ENCODE data around the gene TSSC4.
"Not testable (repeated sequence)": the region's sequence is repeated elsewhere in the genome, so short reads cannot be mapped to it uniquely, and the experiment has no call there.

TSSC4 gene

GRCh38 chr11:2360081-2360642, 40.4 kb upstream of the TSSC4 start:
- Histone ChIP-seq H3K27ac (no peak overlapping the region), H3K36me3 (ENCODE audit: insufficient read depth, low read length) (no peaks in the 10 kb centered on the region), H3K4me3 (no peak overlapping the region), H3K9ac (ENCODE audit: insufficient read length) (no peak overlapping the region), H3K9me3 (ENCODE audit: low read depth, low read length) (no peaks in the 10 kb centered on the region)
- TF ChIP-seq FOXP2 (optimal IDR thresholded peaks at IDR 0.05; ENCODE audit: control extremely low read depth, extremely low read length, insufficient read depth), result no peak
- TF ChIP-seq POLR2AphosphoS5 (IDR thresholded peaks at IDR 0.05; ENCODE audit: borderline replicate concordance, low read depth, low read length), result no peak
- no peak for TF ChIP-seq EZH2 (IDR thresholded peaks at IDR 0.05)
- DNase-seq (ENCODE audit: low read depth, low spot score), result no peak

- Histone ChIP-seq H3K27ac (no peak overlapping the region), H3K9ac (ENCODE audit: insufficient read length) (no peak overlapping the region), H3K4me3 (no peak overlapping the region), H3K36me3 (ENCODE audit: insufficient read depth, low read length) (no peaks in the 10 kb centered on the region), H3K9me3 (ENCODE audit: low read depth, low read length) (no peaks in the 10 kb centered on the region)
- TF ChIP-seq POLR2AphosphoS5 (IDR thresholded peaks at IDR 0.05; ENCODE audit: borderline replicate concordance, low read depth, low read length) (no peak), FOXP2 (optimal IDR thresholded peaks at IDR 0.05; ENCODE audit: control extremely low read depth, extremely low read length, insufficient read depth) (no peak), EZH2 (IDR thresholded peaks at IDR 0.05) (no peak)
- DNase-seq (ENCODE audit: low read depth, low spot score), result no peak
These were observed 39.0 kb upstream of the TSSC4 start for GRCh38 chr11:2361565-2361964.

GRCh38 chr11:2362414-2362813, 38.1 kb upstream of the TSSC4 start:
- TF ChIP-seq POLR2AphosphoS5 (IDR thresholded peaks at IDR 0.05; ENCODE audit: borderline replicate concordance, low read depth, low read length), result no peak
- no peak for TF ChIP-seq FOXP2 (optimal IDR thresholded peaks at IDR 0.05; ENCODE audit: control extremely low read depth, extremely low read length, insufficient read depth)
- no peak for TF ChIP-seq EZH2 (IDR thresholded peaks at IDR 0.05)

DNA sequence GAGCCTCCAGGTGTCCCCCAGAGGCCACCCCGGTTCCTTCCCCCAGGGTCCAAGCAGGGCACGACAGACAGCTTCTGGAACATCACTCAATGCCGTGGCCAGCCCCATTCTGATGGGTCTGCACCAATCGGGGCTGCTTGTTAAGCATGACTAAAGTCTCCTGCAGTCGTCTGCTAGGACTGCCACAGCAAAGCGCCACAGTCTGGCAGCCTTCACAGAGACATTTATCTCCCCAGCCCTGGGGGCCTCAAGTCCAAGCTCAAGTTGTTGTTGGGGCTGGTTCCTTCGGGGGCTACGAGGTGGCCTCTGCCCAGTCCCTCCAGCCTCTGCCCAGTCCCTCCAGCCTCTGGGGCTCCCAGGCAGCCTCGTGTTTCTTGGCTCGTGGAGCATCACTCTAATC, 37.4 kb upstream of the TSSC4 start:
- TF ChIP-seq POLR2AphosphoS5 (IDR thresholded peaks at IDR 0.05; ENCODE audit: borderline replicate concordance, low read depth, low read length) (no peak), EZH2 (IDR thresholded peaks at IDR 0.05) (no peak), FOXP2 (optimal IDR thresholded peaks at IDR 0.05; ENCODE audit: control extremely low read depth, extremely low read length, insufficient read depth) (no peak)
- Histone ChIP-seq H3K36me3 (ENCODE audit: insufficient read depth, low read length) (no peaks in the 10 kb centered on the region), H3K9ac (ENCODE audit: insufficient read length) (no peak overlapping the region), H3K9me3 (ENCODE audit: low read depth, low read length) (no peaks in the 10 kb centered on the region), H3K4me3 (no peak overlapping the region), H3K27ac (no peak overlapping the region)
- DNase-seq (ENCODE audit: low read depth, low spot score), result no peak

More at GRCh38 chr11:2362414-2362813, 38.1 kb upstream of the TSSC4 start:
- DNase-seq (ENCODE audit: low read depth, low spot score), result no peak
- H3K9ac ChIP-seq (ENCODE audit: insufficient read length), result no peak overlapping the region
- H3K4me3 ChIP-seq, result no peak overlapping the region
- no peak overlapping the region for H3K27ac ChIP-seq
- no peaks in the 10 kb centered on the region for H3K36me3 ChIP-seq (ENCODE audit: insufficient read depth, low read length)
- H3K9me3 ChIP-seq (ENCODE audit: low read depth, low read length), result no peaks in the 10 kb centered on the region

DNA sequence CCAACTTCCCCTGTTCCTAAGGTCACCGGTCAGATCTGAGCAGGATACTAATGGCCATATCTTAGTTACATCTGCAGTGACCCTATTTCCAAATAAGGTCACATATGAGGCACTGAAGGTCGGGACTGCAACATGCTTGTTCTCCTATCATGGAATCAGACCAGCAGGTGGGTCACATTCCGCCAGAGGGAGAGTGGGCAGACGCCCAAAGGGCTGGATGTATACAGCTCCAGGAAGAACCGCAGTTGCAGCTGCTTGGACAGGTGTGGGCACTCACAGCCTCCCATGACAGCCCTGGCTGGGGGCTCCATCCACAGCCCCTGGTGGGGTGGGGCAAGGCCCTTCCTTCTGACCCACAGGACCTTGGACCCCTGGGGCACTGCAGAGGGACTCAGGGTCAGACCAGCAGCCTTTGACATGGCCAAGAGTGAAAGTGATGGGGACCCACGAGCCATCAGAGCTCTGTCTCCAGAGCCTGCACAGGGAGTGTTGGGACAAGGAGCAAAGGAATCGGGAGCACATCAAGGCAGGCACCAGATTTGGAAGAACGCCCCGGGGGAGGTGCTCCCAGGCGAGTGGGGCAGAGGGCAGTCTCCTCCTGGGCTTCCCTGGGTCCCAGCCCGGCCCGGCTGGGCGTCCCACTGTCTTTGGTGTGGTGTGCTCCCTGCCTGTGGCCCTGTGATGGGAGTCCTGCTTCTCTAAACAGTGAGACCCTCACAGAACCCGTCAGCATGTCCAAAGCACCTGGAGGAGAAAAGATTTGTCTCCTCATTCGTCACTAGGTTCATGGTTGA, 36.8 kb upstream of the TSSC4 start:
- TF ChIP-seq POLR2AphosphoS5 (IDR thresholded peaks at IDR 0.05; ENCODE audit: borderline replicate concordance, low read depth, low read length) (no peak), EZH2 (IDR thresholded peaks at IDR 0.05) (no peak), FOXP2 (optimal IDR thresholded peaks at IDR 0.05; ENCODE audit: control extremely low read depth, extremely low read length, insufficient read depth) (no peak)
- H3K27ac ChIP-seq, result no peak overlapping the region
- H3K9ac ChIP-seq (ENCODE audit: insufficient read length), result no peak overlapping the region
- DNase-seq (ENCODE audit: low read depth, low spot score), result no peak
- no peak overlapping the region for H3K4me3 ChIP-seq
- no peaks in the 10 kb centered on the region for H3K36me3 ChIP-seq (ENCODE audit: insufficient read depth, low read length)
- H3K9me3 ChIP-seq (ENCODE audit: low read depth, low read length), result no peaks in the 10 kb centered on the region

DNA sequence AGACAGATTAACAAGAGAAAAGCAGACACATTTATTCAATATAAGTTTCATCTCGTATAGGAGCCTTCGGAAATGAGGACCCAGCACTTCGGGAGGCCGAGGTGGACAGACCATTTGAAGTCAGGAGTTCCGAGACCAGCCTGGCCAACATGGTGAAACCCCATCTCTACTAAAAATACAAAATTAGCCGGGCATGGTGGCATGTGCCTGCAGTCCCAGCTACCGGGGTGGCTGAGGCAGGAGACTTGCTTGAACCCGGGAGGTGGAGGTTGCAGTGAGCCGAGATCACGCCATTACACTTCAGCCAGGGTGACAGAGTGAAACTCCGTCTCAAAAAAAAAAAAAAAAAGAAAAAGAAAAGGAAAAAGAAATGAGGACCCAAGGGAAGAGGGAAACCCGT, 36.2 kb upstream of the TSSC4 start:
- H3K9me3 ChIP-seq (ENCODE audit: low read depth, low read length); H3K9ac ChIP-seq (ENCODE audit: insufficient read length); H3K36me3 ChIP-seq (ENCODE audit: insufficient read depth, low read length); DNase-seq (ENCODE audit: low read depth, low spot score); H3K27ac ChIP-seq; H3K4me3 ChIP-seq: not testable (repeated sequence)

- no peaks in the 10 kb centered on the region for H3K36me3 ChIP-seq (ENCODE audit: insufficient read depth, low read length)
- H3K9ac ChIP-seq (ENCODE audit: insufficient read length), result no peak overlapping the region
- TF ChIP-seq EZH2 (IDR thresholded peaks at IDR 0.05) (no peak), POLR2AphosphoS5 (IDR thresholded peaks at IDR 0.05; ENCODE audit: borderline replicate concordance, low read depth, low read length) (no peak), FOXP2 (optimal IDR thresholded peaks at IDR 0.05; ENCODE audit: control extremely low read depth, extremely low read length, insufficient read depth) (no peak)
- DNase-seq (ENCODE audit: low read depth, low spot score), result no peak
- no peak overlapping the region for H3K27ac ChIP-seq
- H3K4me3 ChIP-seq, result no peak overlapping the region
- no peaks in the 10 kb centered on the region for H3K9me3 ChIP-seq (ENCODE audit: low read depth, low read length)
These were observed 34.9 kb upstream of the TSSC4 start for GRCh38 chr11:2365571-2366210.

GRCh38 chr11:2366276-2366675, 34.3 kb upstream of the TSSC4 start:
- DNase-seq (ENCODE audit: low read depth, low spot score), result no peak
- H3K9me3 ChIP-seq (ENCODE audit: low read depth, low read length), result no peaks in the 10 kb centered on the region
- no peak for TF ChIP-seq POLR2AphosphoS5 (IDR thresholded peaks at IDR 0.05; ENCODE audit: borderline replicate concordance, low read depth, low read length)
- no peak for TF ChIP-seq FOXP2 (optimal IDR thresholded peaks at IDR 0.05; ENCODE audit: control extremely low read depth, extremely low read length, insufficient read depth)
- no peak for TF ChIP-seq EZH2 (IDR thresholded peaks at IDR 0.05)
- no peak overlapping the region for H3K9ac ChIP-seq (ENCODE audit: insufficient read length)
- no peaks in the 10 kb centered on the region for H3K36me3 ChIP-seq (ENCODE audit: insufficient read depth, low read length)
- H3K4me3 ChIP-seq, result no peak overlapping the region
- H3K27ac ChIP-seq, result no peak overlapping the region

Data from SK-N-MC (cell line).